HG02798 (cell line): ENCODE measurements around the gene MRPL33.
"Not testable (repeated sequence)": the region's sequence is repeated elsewhere in the genome, so short reads cannot be mapped to it uniquely, and the experiment has no call there.

ENCODE experiments used
- ATAC-seq: cut with Tn5 transposase; IDR thresholded peaks from one replicate; pipeline ENCODE4 v1.9.1; 2021; ENCODE audit warnings: mild to moderate bottlenecking; ENCODE audit not compliant: unreplicated experiment, poor library complexity

The MRPL33 gene

DNA sequence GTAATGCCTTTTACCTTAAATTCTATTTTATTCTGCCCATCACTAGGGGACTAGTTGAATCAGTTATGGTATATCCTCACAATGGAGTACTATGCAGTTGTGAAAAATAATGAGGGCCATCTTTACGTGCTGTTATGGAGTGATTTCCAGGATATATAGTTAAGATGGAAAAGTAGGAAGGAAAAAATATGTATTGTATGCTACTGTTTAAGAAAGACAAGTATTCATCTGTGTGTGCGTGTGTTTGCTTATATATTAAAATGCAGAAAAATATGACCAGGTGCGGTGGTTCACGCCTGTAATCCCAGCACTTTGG, 32.5 kb upstream of the MRPL33 start:
- ATAC-seq = no peak

DNA sequence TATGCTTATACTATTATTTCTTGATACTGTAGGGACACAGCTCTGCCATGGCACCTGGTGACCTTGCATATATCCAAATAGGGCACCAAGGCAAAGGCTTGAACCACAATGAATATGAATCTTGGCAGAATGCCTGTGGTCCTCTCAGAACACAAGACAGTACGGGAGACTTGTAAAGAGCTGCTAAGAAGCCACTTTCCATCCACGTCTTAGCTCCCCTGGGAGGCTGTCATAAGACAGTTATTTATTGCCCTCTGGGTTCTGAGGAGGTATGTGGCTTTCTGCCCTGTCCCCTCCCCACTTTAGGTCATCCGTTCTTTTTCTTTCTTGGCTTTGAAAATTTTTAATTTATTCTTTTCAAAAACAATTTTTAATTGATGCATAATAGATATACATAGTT, 29.8 kb upstream of the MRPL33 start:
- no peak for ATAC-seq

DNA sequence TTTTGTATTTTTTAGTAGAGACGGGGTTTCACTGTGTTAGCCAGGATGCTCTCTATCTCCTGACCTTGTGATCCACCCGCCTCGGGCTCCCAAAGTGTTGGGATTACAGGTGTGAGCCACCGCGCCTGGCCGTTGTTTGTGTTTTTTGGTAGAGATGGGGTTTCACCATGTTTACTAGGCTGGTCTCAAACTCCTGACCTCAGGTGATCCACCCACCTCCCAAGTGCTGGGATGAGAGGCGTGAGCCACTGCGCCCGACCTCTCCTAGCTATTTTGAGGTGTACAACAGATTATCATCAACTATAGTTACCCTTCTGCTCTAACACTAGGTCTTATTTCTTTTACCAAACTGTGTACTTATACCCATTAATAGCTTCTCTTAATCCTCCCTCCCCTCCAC, 28.9 kb upstream of the MRPL33 start:
- ATAC-seq = no peak

DNA sequence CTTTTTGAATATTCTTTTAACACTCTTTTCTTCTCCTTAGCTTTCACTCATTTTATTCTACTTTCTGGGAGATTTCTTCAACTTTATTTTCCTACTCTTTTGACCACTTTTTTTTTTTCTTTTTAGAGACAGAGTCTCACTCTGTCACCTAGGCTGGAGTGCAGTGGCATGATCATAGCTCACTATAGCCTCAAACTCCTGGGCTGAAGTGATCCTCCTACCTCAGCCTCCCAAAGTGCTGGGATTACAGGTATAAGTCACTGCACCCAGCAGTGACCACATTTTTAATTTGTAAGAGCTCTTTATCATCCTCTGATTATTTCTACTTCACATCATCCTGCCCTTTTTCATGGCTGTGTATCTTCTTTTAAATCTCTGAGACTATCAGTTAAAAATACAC, 26.0 kb upstream of the MRPL33 start:
- not testable (repeated sequence) for ATAC-seq

DNA sequence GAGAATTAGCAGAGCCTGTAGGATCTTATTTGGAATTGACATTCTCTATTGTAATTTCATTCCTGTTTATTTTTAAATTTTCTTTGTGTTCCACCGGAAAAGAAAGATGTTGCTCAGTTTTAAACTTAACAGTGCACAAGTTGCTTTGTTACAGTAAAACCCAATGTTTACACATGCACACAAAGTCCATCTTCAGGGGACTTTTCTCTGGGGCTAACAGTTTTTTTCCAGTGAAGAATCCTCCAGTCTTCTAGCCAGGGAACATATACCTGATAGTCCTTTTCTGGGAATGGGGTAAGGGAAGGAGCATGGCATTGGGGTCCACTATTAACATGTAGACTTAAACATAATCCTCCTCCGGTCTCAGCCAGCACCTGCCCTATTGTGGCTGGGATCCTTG, 25.2 kb upstream of the MRPL33 start:
- ATAC-seq = no peak

DNA sequence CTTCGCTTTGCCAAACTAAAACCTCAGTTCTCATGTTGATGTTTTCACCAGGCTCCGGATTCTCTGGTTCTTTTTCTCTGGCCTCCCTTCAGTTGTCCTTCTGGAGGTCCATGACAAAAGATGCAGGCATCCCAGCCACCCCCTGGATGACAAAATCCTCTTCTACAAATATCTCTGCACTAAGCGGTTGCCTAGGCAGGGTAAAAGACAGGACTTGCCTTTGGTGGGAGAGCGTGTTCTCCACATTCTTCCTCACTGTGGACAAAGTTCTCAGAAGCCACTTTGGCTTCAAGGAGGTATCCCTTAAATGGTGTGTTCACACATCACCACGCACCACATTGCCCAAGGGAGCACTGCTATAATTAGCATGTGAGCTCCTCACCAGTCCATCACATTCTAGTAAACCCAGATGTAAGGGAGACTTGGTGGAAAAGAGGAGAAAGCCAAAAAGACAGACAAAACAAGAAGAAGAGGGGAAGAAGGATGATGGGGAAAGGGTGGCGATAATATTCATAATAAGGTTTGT, 23.6 kb upstream of the MRPL33 start:
- no peak for ATAC-seq

DNA sequence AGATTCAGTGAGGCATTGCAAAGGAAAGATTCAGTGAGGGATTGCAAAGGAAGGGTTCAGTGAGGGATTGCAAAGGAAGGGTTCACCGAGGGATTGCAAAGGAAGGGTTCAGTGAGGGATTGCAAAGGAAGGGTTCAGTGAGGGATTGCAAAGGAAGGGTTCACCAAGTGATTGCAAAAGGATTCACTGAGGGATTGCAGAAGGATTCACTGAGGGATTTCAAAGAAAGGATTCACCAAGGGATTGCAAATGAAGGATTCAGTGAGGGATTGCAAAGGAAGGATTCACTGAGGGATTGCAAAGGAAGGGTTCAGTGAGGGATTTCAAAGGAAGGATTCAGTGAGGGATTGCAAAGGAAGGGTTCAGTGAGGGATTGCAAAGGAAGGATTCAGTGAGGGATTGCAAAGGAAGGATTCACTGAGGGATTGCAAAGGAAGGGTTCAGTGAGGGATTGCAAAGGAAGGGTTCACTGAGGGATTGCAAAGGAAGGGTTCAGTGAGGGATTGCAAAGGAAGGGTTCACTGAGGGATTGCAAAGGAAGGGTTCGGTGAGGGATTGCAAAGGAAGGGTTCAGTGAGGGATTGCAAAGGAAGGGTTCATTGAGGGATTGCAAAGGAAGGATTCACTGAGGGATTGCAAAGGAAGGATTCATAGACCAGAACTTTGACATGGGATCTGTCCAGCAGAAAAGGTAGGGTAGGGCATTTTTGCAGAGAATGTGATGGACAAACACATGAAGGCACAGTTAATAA, 22.5 kb upstream of the MRPL33 start:
- ATAC-seq = not testable (repeated sequence)

DNA sequence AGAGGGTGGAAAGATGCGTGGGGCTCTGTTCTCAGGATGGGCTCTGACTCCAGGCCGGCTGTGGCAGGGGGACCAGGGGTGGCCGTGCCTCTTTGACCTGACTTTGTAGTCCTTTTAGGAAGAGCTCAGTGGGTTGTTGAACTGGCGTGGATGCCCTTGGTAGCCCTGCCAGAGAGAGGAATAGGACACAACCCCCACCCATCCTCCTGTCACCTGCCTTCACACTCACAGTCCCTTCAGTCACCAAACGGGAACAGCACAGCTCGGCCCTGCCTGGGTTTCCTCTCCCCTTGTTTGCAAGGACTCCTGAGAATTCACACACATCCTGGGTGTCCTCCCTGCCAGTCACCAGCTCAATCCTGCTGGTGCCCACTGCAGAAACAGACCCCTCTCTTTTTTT, 20.1 kb upstream of the MRPL33 start:
- ATAC-seq = no peak

DNA sequence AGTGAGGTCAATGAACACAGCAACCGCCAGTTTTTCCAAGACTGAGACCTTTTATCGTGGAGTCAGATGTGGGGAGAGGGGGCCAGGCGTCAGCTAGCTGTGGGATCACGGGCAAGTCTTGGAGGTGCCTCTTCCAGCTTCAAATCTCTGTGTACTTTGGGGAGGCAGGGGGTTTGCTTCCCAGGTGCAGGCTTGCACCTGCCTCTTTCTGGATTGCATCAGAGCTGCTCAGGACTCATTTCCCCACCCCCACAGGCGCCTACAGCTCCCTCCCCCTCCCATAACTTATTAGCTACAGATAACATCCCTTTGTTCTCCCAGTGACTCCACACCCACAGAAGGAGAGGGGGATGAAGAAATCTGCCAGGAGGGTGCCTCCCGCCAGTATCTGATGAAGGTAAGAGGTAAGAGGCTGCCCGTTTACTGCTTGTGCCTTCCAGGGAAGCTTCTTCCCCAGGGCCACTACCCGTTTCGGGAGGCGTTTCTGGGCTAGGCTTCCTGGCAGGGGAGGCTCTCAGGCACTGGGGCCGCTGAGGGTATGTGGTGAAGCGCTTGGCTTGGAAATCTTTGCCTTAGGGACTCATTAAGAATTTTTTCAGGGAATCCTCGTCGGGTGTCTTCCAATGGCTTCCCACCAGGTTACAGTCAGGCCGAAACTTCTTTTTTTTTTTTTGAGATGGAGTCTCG, 18.8 kb upstream of the MRPL33 start:
- no peak for ATAC-seq

DNA sequence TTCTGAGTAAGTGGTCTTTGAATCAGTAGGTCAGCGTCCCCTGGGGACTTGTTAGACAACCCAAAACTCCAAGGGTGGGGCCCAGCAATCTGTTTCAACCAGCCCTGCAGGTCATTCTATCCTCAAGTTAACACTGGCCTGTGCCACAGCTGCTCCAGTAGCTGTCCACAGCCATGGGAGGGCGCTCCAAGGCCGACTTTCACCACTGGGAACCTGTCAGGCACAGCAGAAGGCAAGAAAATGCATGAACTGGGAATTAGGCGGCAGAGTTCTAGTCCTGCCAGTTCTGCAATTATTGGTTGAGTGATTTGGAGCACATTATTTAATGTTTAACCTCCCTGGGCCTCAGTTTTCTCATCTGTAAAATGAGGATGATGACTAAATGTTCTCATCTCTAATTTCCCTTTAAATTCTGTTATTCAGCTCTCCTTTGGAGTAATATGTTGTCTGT, 17.4 kb upstream of the MRPL33 start:
- ATAC-seq = no peak

DNA sequence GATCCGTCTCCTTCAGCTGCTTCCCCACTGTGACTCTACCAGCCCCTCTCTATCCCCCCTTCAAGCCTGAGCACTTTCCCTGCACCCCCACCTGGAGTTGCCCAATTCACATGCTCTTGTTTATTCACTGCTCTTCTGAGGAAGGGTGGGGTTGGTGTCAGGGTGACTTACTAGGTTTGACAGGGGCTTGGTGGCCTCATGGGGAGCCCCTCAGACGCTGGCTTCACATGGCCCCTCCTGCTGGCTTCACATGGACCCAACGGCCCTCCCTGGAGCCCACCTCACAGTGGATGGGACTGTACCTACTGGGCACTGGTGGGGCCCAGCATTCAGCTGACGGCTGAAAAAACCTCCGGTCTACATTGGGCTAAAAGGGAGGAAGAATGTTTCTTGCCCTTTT, 16.7 kb upstream of the MRPL33 start:
- ATAC-seq = no peak

DNA sequence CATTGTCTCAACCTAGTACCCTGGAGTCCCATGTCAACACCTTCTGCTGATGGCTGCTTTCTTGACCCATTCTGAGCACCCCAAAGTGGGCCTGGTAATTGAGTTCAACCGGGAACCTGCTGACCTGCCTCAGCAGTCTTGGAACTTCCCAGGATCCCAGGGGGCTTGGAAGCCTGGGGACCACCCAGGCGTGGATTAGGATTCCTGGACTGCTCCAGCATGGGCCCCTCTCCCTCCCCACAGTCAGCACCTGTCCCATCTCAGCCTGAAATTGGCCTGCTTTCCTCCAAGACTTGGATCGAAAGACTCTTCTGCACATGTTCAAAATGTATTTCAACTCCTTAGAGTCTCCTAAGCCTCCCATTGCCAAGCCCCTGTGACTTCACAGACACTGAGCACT, 15.4 kb upstream of the MRPL33 start:
- no peak for ATAC-seq

DNA sequence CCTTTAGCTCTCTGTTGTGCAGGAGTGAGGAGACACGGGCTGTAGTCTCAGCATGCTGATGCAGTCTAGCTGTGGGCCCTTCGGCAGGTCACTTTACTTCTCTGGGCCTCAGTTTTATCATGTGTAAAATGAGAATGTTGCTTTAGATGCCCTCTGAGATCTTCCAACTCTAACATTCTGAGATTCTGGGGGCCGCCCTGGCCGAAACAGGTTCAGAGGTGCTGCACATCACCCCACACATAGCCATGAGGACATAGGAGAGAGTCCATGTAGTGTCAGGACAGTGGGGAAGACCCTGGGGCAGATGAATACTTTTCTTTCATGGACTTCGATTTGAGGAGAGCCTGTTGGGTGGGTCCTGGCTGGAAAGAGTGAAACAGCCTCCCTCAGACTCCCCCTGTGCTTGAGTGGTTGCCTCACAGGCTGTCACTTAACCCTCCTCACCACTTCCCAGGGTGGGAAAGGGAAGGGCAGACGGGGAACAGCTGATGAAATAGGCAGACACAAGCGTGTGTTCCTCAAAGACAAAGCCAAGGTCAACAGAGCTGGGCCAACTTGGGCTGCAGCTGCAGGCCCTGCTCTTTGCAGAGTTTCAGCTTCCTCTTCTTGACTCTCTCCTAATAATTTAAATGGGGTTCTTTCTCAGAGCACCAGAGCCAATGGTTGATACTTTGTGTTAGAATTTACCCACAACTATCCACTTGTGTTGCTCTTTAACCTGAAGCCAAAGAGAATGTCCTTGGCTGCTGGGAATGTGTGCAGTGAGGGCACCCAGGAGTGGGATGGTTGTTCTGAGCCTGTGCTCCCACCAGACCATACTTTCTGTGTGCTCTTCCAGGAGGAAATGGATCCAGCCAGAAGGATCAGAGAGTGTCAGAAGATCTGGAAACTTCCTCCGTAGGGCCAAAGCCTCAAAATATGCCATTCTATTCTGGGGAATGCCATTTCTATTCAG, 14.7 kb upstream of the MRPL33 start:
- no peak for ATAC-seq

DNA sequence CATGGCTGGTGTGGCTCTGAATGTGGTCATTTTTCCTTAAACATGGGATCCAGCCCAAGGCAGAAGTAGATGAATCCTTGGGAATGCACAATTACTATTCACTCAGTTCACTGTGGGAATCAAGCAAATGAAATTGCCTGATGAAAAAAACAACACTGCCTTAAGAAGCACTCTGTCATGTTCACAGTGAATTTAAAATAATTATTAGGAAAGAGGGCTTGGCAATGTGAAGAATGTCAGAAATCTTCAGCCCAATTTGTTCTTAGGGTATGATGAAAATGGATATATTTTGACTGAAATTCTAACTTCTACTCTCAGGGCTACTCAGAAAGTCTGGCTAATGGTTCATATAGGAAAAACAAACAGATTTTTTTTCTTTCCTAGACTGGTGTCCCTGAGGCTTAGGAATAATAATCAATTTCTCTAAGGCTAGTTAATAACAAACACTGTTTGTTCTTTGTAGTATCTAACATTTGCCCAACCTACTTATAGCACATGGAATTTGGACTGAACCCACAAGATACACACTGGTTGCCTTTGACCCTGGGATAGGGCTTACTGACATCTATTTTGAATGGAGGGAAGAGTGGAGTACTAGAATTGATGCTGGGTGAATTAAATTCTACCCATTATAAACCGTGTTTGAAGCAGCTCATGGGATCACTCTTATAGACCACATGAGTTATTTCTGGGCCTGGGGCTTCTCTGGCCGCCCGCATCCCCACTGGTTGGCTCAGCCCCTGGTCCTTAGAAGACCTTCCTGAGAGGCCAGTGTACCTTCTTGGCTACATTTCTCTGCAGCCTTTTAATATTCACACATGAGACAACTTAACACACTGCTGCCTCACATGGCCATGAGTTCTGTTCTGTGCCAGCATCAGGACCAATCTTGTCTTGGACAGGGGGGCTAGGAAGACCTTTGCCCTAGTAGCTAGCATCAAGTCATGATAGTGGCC, 8.3 kb upstream of the MRPL33 start:
- ATAC-seq = no peak

DNA sequence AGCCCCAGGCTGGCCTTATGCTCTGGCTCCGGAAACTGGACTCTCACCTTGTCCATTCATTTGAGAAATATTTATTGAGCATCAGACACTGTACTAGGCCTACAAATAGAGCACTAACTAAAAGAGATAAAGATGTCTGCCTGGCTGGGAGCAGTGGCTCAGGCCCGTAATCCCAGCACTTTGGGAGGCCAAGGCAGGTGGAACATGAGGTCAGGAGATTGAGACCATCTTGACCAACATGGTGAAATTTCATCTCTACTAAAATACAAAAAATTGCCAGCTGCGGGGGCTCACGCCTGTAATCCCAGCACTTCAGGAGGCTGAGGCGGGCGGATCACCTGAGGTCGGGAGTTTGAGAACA, 7.6 kb upstream of the MRPL33 start:
- ATAC-seq = no peak

DNA sequence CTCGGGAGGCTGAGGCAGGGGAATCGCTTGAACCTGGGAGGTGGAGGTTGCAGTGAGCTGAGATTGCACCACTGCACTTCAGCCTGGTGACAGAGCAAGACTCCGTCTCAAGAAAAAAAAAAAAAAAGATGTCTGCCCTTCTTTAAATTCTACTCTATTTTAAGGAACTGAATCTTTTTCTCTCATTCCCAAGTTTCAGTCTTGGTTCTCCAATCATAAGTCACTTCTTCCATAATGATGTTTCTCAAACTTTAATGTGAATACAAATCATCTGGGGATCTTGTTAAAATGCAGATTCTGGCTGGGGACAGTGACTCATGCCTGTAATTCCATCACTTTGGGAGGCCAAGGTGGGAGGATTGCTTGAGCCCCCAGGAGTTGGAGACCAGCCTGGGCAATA, 7.0 kb upstream of the MRPL33 start:
- not testable (repeated sequence) for ATAC-seq

DNA sequence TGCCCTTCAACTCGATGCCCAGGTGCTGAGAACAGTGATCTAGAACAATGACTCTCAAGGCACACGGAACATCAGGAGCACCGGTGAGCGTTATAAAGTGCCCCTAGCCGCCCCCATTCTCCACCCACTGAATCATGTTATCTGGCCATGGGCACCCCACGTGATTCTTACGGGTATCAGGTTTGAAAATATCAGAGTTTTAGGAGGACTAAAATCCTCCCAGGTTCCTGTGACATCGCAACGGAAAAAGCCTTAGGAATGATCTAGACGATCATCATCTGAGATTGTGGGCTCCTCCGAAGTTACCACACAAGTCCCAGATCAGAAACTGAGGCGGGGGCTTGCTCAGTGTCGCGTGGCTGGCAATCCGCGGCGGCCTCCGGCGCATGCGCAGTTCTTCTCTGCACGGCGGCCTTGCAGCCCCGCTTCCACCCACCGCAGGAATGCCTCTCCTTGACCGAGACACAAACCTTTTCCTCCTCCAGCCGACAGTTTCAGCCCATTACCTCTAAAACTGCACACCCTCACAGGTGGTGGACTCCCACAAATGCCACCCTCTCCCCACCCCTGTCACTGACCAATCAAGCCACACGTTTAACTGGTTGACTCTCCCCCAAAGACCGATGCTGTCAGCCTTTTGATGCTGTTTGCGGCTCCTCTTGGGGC, 5.8 kb upstream of the MRPL33 start:
- no peak for ATAC-seq

DNA sequence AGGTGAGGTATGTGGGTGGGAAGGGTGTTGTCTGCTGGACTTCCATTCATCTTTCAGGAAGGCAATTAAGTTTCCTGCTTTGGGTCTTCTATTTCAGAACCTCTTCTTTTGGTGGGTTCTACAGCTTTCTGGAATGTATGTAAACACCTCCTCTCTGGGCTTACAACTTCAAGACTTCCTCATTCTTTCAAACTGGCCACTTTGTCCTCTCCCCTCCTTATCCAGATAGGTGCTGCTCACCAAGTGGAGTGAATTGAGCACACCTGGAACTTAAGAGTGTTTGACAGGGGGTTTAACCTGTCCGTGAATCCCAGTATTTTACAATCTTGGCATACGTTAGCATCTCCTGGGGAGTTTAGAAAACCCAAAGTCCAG, 5.2 kb upstream of the MRPL33 start:
- ATAC-seq = no peak

DNA sequence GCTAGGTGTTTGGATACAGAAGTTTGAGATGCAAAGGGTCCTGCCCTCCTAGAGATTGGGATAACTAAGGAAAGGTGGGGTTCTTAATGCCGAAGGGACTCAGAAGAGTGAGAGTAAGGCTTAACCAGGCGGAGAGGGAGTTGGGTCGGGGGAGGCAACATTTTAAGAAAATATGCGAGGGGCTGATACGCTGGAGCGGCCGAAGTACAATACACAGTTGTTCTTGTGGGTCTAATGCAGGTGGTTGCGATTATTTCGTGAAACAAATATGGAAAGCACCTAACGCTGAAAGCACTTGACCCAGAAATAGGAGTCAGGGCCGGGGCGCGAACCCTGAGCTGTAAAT, 344 bp upstream of the MRPL33 start:
- ATAC-seq = peak; percentile 21
